BJ (cell line): ENCODE results near the gene DUS2. TPM values are rescaled to one million over a fixed set of nuclear protein-coding genes. Genes with fewer than 3 reads are reported as not detected.

Source experiments
- CTCF ChIA-PET: fragments of 350-600 bp; formaldehyde crosslinking; extraction: SDS; loops from one replicate; lab custom pipeline; 2021; ENCODE audit warnings: antibody characterized with exemption, inconsistent platforms; lab: Yijun Ruan, JAX
- POLR2A ChIA-PET: fragments of 300-600 bp; sonication (Branson Sonifier 250); formaldehyde crosslinking; extraction: SDS; loops from one replicate; lab custom pipeline; 2021; ENCODE audit warnings: antibody characterized with exemption; lab: Charles Lee
- DNase-seq: peaks from one replicate; pipeline ENCODE4 v3.0.0-alpha.2; 2011; ENCODE audit warnings: low read depth
- H3K27me3 ChIP-seq: 2 replicates; pipeline ENCODE4 v1.6.0; 2011; ENCODE audit warnings: low read length; ENCODE audit not compliant: control insufficient read depth, insufficient read depth
- H3K36me3 ChIP-seq: 2 replicates; pipeline ENCODE4 v1.5.1; 2011; ENCODE audit warnings: low read length; ENCODE audit not compliant: control insufficient read depth, insufficient read depth
- H3K4me3 ChIP-seq: 2 replicates; pipeline ENCODE4 v1.5.1; 2011; ENCODE audit warnings: low read depth, mild to moderate bottlenecking, control low read depth, low read length
- polyA plus RNA-seq: library from polyadenylated mRNA; depleted of rRNA; stranded (reverse); fragments of >200 nt; gene quantifications from 2 replicates; pipeline ENCODE4 v1.2.3, GENCODE V29; 2011
- TF ChIP-seq, protein P1 (sequence below): IDR thresholded peaks from 2 replicates; pipeline ENCODE4 v1.5.1; 2011; ENCODE audit warnings: low read depth, mild to moderate bottlenecking, control low read depth, inconsistent platforms, low read length, moderate library complexity; ENCODE audit not compliant: insufficient read depth

The DUS2 gene
- polyA plus RNA-seq, 1 experiment = 18.3 TPM

DNA sequence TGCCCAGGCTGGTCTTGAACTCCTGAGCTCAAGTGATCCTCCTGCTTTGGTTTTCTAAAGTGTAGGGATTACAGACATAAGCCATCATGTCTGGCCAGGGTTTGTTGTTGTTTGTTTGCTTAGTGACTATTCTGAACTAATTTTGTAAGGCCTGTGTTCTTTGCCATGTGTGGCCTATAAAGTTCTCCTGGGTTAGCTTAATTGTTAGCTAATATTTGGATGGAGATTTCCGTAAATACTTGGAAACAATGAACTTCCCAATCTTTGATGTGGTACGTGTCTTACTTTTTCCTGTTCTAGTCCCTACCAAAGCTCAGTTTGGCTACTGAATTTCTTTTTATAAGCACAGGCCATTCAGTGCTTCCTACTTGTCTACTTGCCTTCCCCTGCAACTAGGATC, 24.9 kb downstream of the DUS2 start:
- Histone ChIP-seq H3K4me3 (no peak overlapping the region), H3K36me3 (peaks cover 4% of the 10 kb centered on the region), H3K27me3 (no peaks in the 10 kb centered on the region)
- no peak for DNase-seq
- ChIA-PET POLR2A (interaction anchor here (0.6 kb wide), 1 partner anchor 65 kb away, joined by 3 read pairs; no protein-coding TSS in a partner anchor), CTCF (interaction anchor here (0.6 kb wide), 1 partner anchor 107 kb away, joined by 3 read pairs; no protein-coding TSS in a partner anchor)
- TF ChIP-seq, protein P1, sequence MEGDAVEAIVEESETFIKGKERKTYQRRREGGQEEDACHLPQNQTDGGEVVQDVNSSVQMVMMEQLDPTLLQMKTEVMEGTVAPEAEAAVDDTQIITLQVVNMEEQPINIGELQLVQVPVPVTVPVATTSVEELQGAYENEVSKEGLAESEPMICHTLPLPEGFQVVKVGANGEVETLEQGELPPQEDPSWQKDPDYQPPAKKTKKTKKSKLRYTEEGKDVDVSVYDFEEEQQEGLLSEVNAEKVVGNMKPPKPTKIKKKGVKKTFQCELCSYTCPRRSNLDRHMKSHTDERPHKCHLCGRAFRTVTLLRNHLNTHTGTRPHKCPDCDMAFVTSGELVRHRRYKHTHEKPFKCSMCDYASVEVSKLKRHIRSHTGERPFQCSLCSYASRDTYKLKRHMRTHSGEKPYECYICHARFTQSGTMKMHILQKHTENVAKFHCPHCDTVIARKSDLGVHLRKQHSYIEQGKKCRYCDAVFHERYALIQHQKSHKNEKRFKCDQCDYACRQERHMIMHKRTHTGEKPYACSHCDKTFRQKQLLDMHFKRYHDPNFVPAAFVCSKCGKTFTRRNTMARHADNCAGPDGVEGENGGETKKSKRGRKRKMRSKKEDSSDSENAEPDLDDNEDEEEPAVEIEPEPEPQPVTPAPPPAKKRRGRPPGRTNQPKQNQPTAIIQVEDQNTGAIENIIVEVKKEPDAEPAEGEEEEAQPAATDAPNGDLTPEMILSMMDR = no peak

DNA sequence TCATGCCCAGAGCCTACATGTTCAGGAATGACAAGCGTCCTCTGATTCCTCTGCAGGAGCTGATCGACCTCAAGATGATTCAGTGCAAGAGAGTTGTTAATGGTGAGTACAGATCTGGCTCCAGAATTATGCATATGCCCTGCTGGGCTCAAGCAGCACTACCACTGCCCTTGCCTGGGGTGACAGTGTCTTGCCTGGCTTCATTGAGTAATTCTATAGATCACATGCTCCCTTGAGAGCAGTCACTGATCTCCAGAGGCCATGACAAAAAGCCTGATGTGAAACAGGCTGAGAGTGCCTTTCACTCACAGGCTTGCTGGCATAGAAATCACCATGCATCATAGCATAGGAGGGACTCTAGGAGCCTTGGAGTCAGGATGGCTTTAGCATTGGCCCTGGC, 26.4 kb downstream of the DUS2 start:
- POLR2A ChIA-PET = no interaction called here
- TF ChIP-seq, protein P1 = no peak
- Histone ChIP-seq H3K4me3 (no peak overlapping the region), H3K27me3 (no peaks in the 10 kb centered on the region), H3K36me3 (peaks cover 7% of the 10 kb centered on the region)
- CTCF ChIA-PET = interaction anchor here (0.5 to 1.8 kb wide), 2 partner anchors 9 to 199 kb away, joined by 3 to 8 read pairs; no protein-coding TSS in a partner anchor
- DNase-seq = no peak

DNA sequence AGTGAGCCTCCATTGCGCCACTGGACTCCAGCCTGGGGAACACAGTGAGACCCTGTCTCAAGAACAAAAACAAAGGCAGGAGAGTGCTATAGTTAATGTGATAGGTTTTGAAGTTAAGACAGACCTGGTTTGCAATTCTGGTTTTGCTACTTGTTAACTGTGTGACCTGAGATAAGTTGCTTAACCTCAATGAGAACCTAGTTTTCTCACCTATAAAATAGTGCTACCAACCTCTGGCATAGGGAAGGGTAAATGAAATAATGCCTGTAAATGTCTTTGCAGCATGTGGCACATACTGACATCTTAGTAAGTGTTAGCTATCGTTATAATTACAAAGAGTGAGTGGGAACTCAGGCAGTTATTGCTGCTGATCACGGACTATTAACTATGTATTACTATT, 32.3 kb downstream of the DUS2 start:
- H3K36me3 ChIP-seq = peaks cover 6% of the 10 kb centered on the region; the same call in 1 of the 2 replicates
- ChIA-PET CTCF (interaction anchor here (0.6 to 2.2 kb wide), 5 partner anchors 9 to 239 kb away, joined by 3 to 10 read pairs (median 4); no protein-coding TSS in a partner anchor), POLR2A (no interaction called here)
- TF ChIP-seq, protein P1 = no peak
- H3K27me3 ChIP-seq = no peaks in the 10 kb centered on the region
- H3K4me3 ChIP-seq = no peak overlapping the region
- no peak for DNase-seq

DNA sequence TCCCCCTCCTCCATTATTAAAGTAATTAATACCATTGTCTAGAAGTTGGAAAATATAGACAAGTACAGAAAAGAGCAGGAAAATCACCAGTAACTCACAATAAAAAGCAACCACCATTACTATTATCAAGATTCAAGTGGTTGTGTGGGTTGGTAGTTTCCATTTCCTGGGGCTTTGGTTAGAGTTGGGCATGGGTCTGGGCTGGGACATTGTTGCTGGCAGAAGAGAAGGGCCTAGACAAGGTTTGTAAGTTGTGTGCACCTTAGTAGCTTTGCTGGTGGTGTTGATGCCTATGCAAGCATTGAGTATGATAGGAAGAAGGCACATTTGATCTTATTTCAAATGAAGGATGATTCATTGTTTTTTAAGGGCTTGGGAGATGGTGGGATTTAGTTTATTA, 36.7 kb downstream of the DUS2 start:
- Histone ChIP-seq H3K4me3 (no peak overlapping the region), H3K36me3 (0 out of 2 replicates have a peak, but pooled peaks cover 3% of the 10 kb centered on the region), H3K27me3 (no peaks in the 10 kb centered on the region)
- POLR2A ChIA-PET = no interaction called here
- CTCF ChIA-PET = interaction anchor here (1.6 kb wide), 1 partner anchor 19 kb away, joined by 3 read pairs; no protein-coding TSS in a partner anchor
- TF ChIP-seq, protein P1 = no peak
- no peak for DNase-seq

DNA sequence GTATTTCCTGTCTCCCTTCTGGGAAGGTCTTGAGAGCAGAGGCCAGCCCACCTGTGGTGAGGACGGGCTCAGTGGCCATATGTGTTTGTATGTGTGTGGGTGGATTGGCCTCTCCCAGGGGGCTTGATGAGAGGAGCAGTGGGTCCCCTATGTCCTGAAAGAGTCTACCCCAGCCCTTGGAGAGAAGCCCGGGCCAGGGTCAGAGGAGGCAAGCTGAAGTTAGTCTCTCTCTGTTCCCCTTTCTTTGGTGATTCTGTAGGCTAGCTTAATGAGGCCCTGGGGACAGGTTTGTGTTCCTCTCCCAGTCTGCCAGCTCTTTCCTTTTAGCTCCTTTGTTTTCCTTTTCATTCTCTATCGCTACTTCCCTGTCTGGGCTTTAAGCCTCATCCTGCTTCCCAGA, 38.3 kb downstream of the DUS2 start:
- Histone ChIP-seq H3K36me3 (no peaks in the 10 kb centered on the region), H3K27me3 (no peaks in the 10 kb centered on the region), H3K4me3 (no peak overlapping the region)
- POLR2A ChIA-PET = no interaction called here
- no peak for DNase-seq
- CTCF ChIA-PET = interaction anchor here (0.7 to 1.6 kb wide), 3 partner anchors 10 to 389 kb away, joined by 3 to 4 read pairs (median 3); no protein-coding TSS in a partner anchor
- TF ChIP-seq, protein P1 = no peak
